Tibial artery (tissue), 4 donors: Measurements from ENCODE around the gene CFAP161.

ENCODE experiments used
- DNase-seq, 2 donors: peaks; one replicate each; pipeline ENCODE4 v3.0.0-alpha.2; 2019
- H3K27ac ChIP-seq, 2 donors: fragments of 200-600 bp; sonication (generic) in 1 of 2; 1 replicate in 1 of 2; 2 replicates in 1 of 2; pipeline ENCODE4 v1.5.1; 2018 to 2019; ENCODE audit warnings: mild to moderate bottlenecking in 1 of 2
- H3K27me3 ChIP-seq, 2 donors: fragments of 200-600 bp; sonication (generic) in 1 of 2; one replicate each; pipeline versions ENCODE4 v1.5.1 to v1.6.0; 2016 to 2019
- H3K36me3 ChIP-seq, 3 donors: fragments of 200-600 bp; sonication (generic) in 2 of 3; one replicate each; pipeline ENCODE4 v1.5.1; 2016 to 2019; ENCODE audit warnings: mild to moderate bottlenecking in 2 of 3
- H3K4me1 ChIP-seq, 4 donors: fragments of 200-600 bp; sonication (generic) in 2 of 4; 1 replicate in 3 of 4; 2 replicates in 1 of 4; pipeline ENCODE4 v1.5.1; 2016 to 2019
- H3K4me3 ChIP-seq, 2 donors: fragments of 200-600 bp; sonication (generic) in 1 of 2; 1 replicate in 1 of 2; 2 replicates in 1 of 2; pipeline ENCODE4 v1.5.1; 2018 to 2019; ENCODE audit warnings: mild to moderate bottlenecking in 2 of 2
- H3K9me3 ChIP-seq, 3 donors: fragments of 200-600 bp; sonication (generic) in 1 of 3; one replicate each; pipeline ENCODE4 v1.5.1; 2016 to 2019
- intact Hi-C: fragments of 100-400 bp; cut with DNase I; formaldehyde crosslinking; loops from one replicate; pipeline ENCODE4 v1.15.0; 2023; ENCODE audit warnings: low total_unique reads
- TF ChIP-seq, protein P1 (sequence below), 2 experiments: fragments of 200-600 bp in 1 of 2; fragments of 450-650 bp in 1 of 2; IDR thresholded peaks; one replicate each; pipeline ENCODE4 v1.5.1; 2017 to 2019; ENCODE audit warnings: antibody characterized with exemption in 2 of 2, mild to moderate bottlenecking in 1 of 2, moderate library complexity in 1 of 2

CFAP161 gene

DNA sequence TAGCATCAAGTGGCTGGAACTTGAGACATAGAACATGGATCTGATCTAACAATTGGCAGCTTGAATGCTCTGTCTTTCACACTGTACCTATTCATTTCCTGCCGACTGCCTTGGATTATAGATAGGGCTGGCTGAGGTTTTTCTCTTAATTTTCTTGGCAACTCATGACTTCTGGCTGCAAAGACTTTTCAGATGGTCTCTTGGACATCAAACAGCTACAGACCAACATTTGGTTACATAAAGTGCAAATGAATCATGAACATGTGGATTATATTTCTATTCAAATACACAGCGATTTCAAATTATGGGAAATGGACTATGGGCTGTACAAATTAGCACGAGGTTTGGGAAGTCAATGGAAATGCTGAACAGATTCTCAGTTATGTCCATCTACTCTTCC, 36.4 kb downstream of the CFAP161 start:
- H3K36me3 ChIP-seq = no peaks in the 10 kb centered on the region
- TF ChIP-seq, protein P1, sequence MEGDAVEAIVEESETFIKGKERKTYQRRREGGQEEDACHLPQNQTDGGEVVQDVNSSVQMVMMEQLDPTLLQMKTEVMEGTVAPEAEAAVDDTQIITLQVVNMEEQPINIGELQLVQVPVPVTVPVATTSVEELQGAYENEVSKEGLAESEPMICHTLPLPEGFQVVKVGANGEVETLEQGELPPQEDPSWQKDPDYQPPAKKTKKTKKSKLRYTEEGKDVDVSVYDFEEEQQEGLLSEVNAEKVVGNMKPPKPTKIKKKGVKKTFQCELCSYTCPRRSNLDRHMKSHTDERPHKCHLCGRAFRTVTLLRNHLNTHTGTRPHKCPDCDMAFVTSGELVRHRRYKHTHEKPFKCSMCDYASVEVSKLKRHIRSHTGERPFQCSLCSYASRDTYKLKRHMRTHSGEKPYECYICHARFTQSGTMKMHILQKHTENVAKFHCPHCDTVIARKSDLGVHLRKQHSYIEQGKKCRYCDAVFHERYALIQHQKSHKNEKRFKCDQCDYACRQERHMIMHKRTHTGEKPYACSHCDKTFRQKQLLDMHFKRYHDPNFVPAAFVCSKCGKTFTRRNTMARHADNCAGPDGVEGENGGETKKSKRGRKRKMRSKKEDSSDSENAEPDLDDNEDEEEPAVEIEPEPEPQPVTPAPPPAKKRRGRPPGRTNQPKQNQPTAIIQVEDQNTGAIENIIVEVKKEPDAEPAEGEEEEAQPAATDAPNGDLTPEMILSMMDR (IDR thresholded peaks at IDR 0.05) = no peak
- no peak overlapping the region for H3K4me3 ChIP-seq
- peaks cover 0 to 13% (median 1%) of the 10 kb centered on the region in 4 donors for H3K4me1 ChIP-seq
- DNase-seq = no peak
- H3K27me3 ChIP-seq = no peaks in the 10 kb centered on the region
- no peaks in the 10 kb centered on the region for H3K9me3 ChIP-seq
- intact Hi-C loops = no loop called here
- H3K27ac ChIP-seq = no peak overlapping the region

DNA sequence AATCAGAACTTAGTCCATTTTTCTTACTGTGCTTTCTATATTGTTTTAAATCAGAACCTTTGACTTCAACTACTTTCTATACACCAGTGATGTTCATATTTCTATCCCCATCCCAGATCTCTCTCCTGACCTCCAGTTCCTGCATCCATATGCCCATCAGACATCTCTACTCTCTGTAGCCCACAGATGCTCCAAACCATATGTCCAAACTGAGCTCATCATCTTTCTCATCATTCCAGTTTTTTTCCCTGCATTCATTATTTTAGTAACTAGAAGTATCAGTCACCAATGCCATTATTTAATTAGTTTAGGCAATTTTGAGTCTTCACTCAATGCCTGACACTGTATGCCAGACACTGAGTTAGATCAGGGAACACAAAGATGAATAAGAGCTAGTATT, 37.2 kb downstream of the CFAP161 start:
- Histone ChIP-seq H3K36me3 (no peaks in the 10 kb centered on the region), H3K27ac (no peak overlapping the region), H3K4me3 (no peak overlapping the region), H3K4me1 (peaks cover 0 to 16% (median 1%) of the 10 kb centered on the region in 4 donors), H3K27me3 (no peaks in the 10 kb centered on the region), H3K9me3 (no peaks in the 10 kb centered on the region)
- DNase-seq = no peak
- TF ChIP-seq, protein P1 (IDR thresholded peaks at IDR 0.05) = no peak
- intact Hi-C loops = no loop called here

DNA sequence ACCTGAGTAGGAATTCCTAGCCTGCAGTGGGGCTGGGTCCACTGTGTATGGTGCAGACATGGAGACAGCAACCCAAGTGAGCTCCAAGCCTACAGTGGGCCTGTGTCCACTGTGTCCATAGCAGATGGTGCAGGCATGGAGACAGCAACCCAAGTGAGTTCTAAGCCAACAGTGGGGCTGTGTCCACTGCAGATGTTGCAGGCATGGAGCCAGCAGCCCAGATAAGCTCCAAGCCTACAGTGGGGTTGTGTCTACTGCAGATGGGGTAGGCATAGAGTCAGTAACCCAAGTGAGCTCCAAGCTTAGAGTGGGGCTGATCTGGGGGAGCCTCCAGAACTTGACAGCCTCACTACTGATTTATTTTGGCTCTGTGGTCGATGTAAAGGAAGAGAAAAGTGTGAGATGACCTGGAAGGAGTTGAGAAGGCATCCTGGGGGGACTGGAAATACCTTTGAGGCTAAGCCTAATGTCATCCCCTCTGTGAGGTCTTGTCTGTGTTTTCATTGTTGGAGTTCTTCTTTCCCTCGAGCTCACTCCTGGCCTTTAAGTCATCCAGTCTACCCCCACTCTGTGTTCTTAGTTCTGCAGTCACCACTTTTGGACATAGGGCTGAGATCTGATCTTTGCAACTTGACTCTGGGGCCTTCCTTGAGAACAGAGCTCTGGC, 40.2 kb downstream of the CFAP161 start:
- no peaks in the 10 kb centered on the region for H3K27me3 ChIP-seq
- H3K4me3 ChIP-seq = no peak overlapping the region
- intact Hi-C loops = no loop called here
- peaks cover 0 to 10% (median 4%) of the 10 kb centered on the region in 4 donors for H3K4me1 ChIP-seq
- no peaks in the 10 kb centered on the region for H3K9me3 ChIP-seq
- TF ChIP-seq, protein P1 (IDR thresholded peaks at IDR 0.05) = no peak
- no peak for DNase-seq
- H3K36me3 ChIP-seq = no peaks in the 10 kb centered on the region
- no peak overlapping the region for H3K27ac ChIP-seq

DNA sequence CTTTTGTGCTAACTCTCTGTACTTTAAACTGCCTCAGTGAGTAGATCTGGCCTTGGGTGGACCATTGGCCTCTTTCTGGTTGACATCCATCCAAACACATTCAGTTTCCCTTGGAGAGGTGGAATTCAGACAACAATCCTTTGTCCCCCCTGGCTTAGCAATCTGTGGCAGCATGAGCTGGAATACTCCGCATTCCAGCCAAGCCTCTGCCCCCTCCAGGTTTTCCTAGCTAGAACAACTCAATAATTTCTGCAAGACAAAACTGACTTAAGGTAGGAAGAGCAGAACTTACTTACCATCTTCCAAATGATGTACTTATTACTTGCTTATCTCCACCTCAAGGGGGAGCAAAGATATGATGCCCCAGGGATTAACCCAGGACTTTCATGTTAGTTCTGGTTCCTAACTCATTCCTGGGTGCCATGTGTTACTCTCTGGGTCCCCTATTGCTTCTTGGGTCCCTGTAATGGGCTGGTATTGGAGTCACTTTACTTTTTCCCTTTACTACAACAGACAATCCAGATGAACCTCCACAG, 40.8 kb downstream of the CFAP161 start:
- Histone ChIP-seq H3K9me3 (no peaks in the 10 kb centered on the region), H3K4me3 (no peak overlapping the region), H3K27me3 (no peaks in the 10 kb centered on the region), H3K27ac (no peak overlapping the region), H3K4me1 (peaks cover 0 to 10% (median 4%) of the 10 kb centered on the region in 4 donors), H3K36me3 (no peaks in the 10 kb centered on the region)
- TF ChIP-seq, protein P1 (IDR thresholded peaks at IDR 0.05) = no peak
- intact Hi-C loops = no loop called here
- DNase-seq = no peak

DNA sequence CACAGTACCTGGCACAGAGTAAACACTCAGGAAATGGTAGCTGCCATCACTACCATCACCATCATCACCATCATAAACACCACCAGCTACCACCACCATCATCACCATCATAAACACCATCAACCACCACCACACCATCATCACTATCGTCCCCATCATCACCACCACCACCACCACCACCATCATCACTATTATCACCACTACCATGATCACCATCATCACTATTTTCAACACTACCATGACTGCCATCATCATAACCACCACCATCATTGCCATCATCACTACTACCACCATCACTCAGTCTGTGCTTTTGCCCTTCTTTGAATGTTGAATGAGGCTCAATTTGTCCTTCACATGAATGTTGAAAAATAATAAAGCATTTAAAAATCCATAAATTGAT, 41.4 kb downstream of the CFAP161 start:
- Histone ChIP-seq H3K27me3 (no peaks in the 10 kb centered on the region), H3K36me3 (no peaks in the 10 kb centered on the region), H3K4me3 (no peak overlapping the region), H3K4me1 (peaks cover 0 to 10% (median 4%) of the 10 kb centered on the region in 4 donors), H3K9me3 (no peaks in the 10 kb centered on the region), H3K27ac (no peak overlapping the region)
- TF ChIP-seq, protein P1 (IDR thresholded peaks at IDR 0.05) = no peak
- intact Hi-C loops = no loop called here
- no peak for DNase-seq
